ENCODE results near the gene KRT75.

Gene KRT75

GRCh38 chr12:52455821-52456220, 21.6 kb upstream of the KRT75 start:
- TF ChIP-seq RAD21 (IDR thresholded peaks at IDR 0.05; ENCODE audit: low read depth) (no peak), YY1 (IDR thresholded peaks at IDR 0.05; ENCODE audit: low read depth) (no peak), TAF1 (IDR thresholded peaks at IDR 0.05; ENCODE audit: low read depth) (no peak), EGR1 (IDR thresholded peaks at IDR 0.05) (no peak), CEBPB (IDR thresholded peaks at IDR 0.05) (peak; percentile 81), EP300 (IDR thresholded peaks at IDR 0.05; ENCODE audit: borderline replicate concordance) (no peak)

GRCh38 chr12:52454411-52455201, 20.4 kb upstream of the KRT75 start:
- TF ChIP-seq EGR1 (IDR thresholded peaks at IDR 0.05) = no peak
- no peak for TF ChIP-seq EP300 (IDR thresholded peaks at IDR 0.05; ENCODE audit: borderline replicate concordance)
- TF ChIP-seq USF1 (IDR thresholded peaks at IDR 0.05) = no peak
- no peak for TF ChIP-seq YY1 (IDR thresholded peaks at IDR 0.05; ENCODE audit: low read depth)
- TF ChIP-seq TEAD4 (IDR thresholded peaks at IDR 0.05) = no peak
- TF ChIP-seq CEBPB (IDR thresholded peaks at IDR 0.05) = no peak
- no peak for TF ChIP-seq REST (IDR thresholded peaks at IDR 0.05; ENCODE audit: low read depth)
- TF ChIP-seq NFIC (IDR thresholded peaks at IDR 0.05) = no peak
- no peak for TF ChIP-seq FOXM1 (IDR thresholded peaks at IDR 0.05; ENCODE audit: borderline replicate concordance, low read depth)
- no peak for TF ChIP-seq TAF1 (IDR thresholded peaks at IDR 0.05; ENCODE audit: low read depth)
- no peak for TF ChIP-seq TCF12 (IDR thresholded peaks at IDR 0.05; ENCODE audit: low read depth)
- TF ChIP-seq RAD21 (IDR thresholded peaks at IDR 0.05; ENCODE audit: low read depth) = no peak
- no peak for TF ChIP-seq MAX (IDR thresholded peaks at IDR 0.05)
- no peak for TF ChIP-seq CREB1 (IDR thresholded peaks at IDR 0.05; ENCODE audit: low read depth)
- no peak for TF ChIP-seq ZBTB7A (IDR thresholded peaks at IDR 0.05; ENCODE audit: low read depth)

- TF ChIP-seq EP300 (IDR thresholded peaks at IDR 0.05; ENCODE audit: borderline replicate concordance) (no peak), EGR1 (IDR thresholded peaks at IDR 0.05) (no peak), CEBPB (IDR thresholded peaks at IDR 0.05) (no peak), CREB1 (IDR thresholded peaks at IDR 0.05; ENCODE audit: low read depth) (no peak), ZBTB7A (IDR thresholded peaks at IDR 0.05; ENCODE audit: low read depth) (no peak), TEAD4 (IDR thresholded peaks at IDR 0.05) (no peak), MAX (IDR thresholded peaks at IDR 0.05) (no peak), TCF12 (IDR thresholded peaks at IDR 0.05; ENCODE audit: low read depth) (no peak), FOXM1 (IDR thresholded peaks at IDR 0.05; ENCODE audit: borderline replicate concordance, low read depth) (no peak), RAD21 (IDR thresholded peaks at IDR 0.05; ENCODE audit: low read depth) (no peak)
These were observed 17.9 kb upstream of the KRT75 start, which contains the start of gene KRT6B for GRCh38 chr12:52452101-52452500. Gene KRT6B (minus strand): TSS chr12:52452146. CDS start chr12:52452078, 68 bp downstream.

GRCh38 chr12:52448228-52448627, 14.1 kb upstream of the KRT75 start:
- TF ChIP-seq TEAD4 (IDR thresholded peaks at IDR 0.05) (no peak), MAX (IDR thresholded peaks at IDR 0.05) (no peak), TCF12 (IDR thresholded peaks at IDR 0.05; ENCODE audit: low read depth) (no peak), REST (IDR thresholded peaks at IDR 0.05; ENCODE audit: low read depth) (no peak), TAF1 (IDR thresholded peaks at IDR 0.05; ENCODE audit: low read depth) (no peak), YY1 (IDR thresholded peaks at IDR 0.05; ENCODE audit: low read depth) (no peak)

GRCh38 chr12:52446367-52447045, 12.3 kb upstream of the KRT75 start:
- no peak for TF ChIP-seq NFIC (IDR thresholded peaks at IDR 0.05)
- no peak for TF ChIP-seq USF1 (IDR thresholded peaks at IDR 0.05)
- no peak for TF ChIP-seq CEBPB (IDR thresholded peaks at IDR 0.05)
- TF ChIP-seq EGR1 (IDR thresholded peaks at IDR 0.05) = no peak
- TF ChIP-seq CREB1 (IDR thresholded peaks at IDR 0.05; ENCODE audit: low read depth) = no peak
- TF ChIP-seq TAF1 (IDR thresholded peaks at IDR 0.05; ENCODE audit: low read depth) = no peak
- TF ChIP-seq TCF12 (IDR thresholded peaks at IDR 0.05; ENCODE audit: low read depth) = no peak
- TF ChIP-seq TEAD4 (IDR thresholded peaks at IDR 0.05) = no peak
- TF ChIP-seq ZBTB7A (IDR thresholded peaks at IDR 0.05; ENCODE audit: low read depth) = no peak

Data from Ishikawa (cell line).